ENCODE measurements around the gene OTOP3.

OTOP3 gene

GRCh38 chr17:74990581-74991105, 54.9 kb downstream of the OTOP3 start:
- no peak for DNase-seq (ENCODE audit: low read depth)
- TF ChIP-seq CTCF (IDR thresholded peaks at IDR 0.05; ENCODE audit: low read depth, low read length, missing control alignments) = no peak
- no peak overlapping the region for H3K4me3 ChIP-seq (ENCODE audit: low read depth, low read length)

DNA sequence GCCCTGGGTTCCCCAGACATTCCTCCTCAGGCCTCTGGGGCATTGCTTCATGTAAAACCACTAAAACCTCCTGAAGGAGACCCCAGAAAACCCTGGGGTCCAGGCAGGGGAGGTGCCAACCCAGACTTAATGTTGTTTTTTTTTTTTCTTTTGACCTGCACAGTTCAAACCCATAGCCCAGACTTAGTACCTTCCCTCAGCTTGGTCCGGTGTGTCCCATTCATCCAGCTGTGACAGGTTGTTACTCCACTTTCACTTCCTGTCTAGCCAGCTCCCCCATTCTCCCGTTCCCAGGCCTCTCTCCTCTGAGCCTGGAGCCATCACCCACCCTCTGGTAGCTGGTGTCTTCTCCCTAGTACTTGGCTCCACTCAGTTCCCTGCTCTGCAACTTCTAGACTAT, 56.5 kb downstream of the OTOP3 start:
- no peak overlapping the region for H3K4me3 ChIP-seq (ENCODE audit: low read depth, low read length)
- no peak for DNase-seq (ENCODE audit: low read depth)
- no peak for TF ChIP-seq CTCF (IDR thresholded peaks at IDR 0.05; ENCODE audit: low read depth, low read length, missing control alignments)

DNA sequence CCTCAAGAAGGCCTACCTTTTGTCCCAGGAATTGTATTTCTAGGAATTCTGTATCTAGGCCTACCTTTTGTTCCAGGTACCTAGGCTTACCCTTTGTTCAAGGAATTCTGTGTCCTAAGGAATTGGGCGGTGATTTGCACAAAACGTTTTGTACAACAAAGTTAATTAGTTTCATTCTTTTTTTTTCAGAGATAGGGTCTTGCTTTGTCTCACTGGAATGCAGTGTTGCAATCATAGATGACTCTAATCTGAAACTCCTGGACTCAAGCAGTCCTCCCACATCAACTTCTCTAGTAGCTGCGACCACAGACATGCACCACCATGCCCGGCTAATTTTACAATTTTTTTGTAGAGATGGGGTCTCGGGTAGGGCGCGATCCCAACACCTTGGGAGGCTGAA, 58.7 kb downstream of the OTOP3 start:
- DNase-seq (ENCODE audit: low read depth) = no peak
- no peak overlapping the region for H3K4me3 ChIP-seq (ENCODE audit: low read depth, low read length)
- no peak for TF ChIP-seq CTCF (IDR thresholded peaks at IDR 0.05; ENCODE audit: low read depth, low read length, missing control alignments)

- no peak for TF ChIP-seq CTCF (IDR thresholded peaks at IDR 0.05; ENCODE audit: low read depth, low read length, missing control alignments)
- H3K4me3 ChIP-seq (ENCODE audit: low read depth, low read length) = no peak overlapping the region
- DNase-seq (ENCODE audit: low read depth) = no peak
Observed at GRCh38 chr17:74995847-74996246, 60.1 kb downstream of the OTOP3 start.

DNA sequence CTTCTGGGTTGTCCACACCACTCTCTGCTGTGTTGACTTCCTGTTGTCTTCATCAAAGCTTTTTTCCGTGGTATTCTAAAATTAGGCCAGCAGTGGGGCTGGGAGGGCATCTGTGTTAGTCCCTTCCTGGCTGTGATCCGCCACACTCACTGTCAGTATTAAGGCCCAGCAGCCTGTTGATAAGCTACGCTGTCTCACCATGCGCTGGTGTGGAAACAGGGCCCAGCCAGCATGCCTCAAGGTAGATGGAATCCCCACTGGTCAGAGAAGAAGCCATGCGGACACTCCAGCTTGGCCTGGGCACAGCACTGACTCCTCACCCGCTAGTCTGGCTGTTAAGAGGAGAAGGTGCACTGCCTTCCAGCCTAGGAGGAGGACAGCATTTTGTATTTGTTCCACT, 63.1 kb downstream of the OTOP3 start:
- no peak overlapping the region for H3K4me3 ChIP-seq (ENCODE audit: low read depth, low read length)
- no peak for TF ChIP-seq CTCF (IDR thresholded peaks at IDR 0.05; ENCODE audit: low read depth, low read length, missing control alignments)
- DNase-seq (ENCODE audit: low read depth) = no peak

GRCh38 chr17:74999523-74999922, 63.8 kb downstream of the OTOP3 start:
- DNase-seq (ENCODE audit: low read depth) = no peak
- no peak overlapping the region for H3K4me3 ChIP-seq (ENCODE audit: low read depth, low read length)
- no peak for TF ChIP-seq CTCF (IDR thresholded peaks at IDR 0.05; ENCODE audit: low read depth, low read length, missing control alignments)

All from GM12864 (cell line).